Suprapubic skin (tissue), 4 donors: Measurements from ENCODE around the gene GSTO2.

Experiments used
- CTCF ChIP-seq, 2 donors: fragments of 200-600 bp in 1 of 2; fragments of 450-650 bp in 1 of 2; sonication (generic) in 1 of 2; IDR thresholded peaks; one replicate each; pipeline ENCODE4 v1.5.1; 2016 to 2019; ENCODE audit warnings: antibody characterized with exemption in 2 of 2, mild to moderate bottlenecking in 1 of 2, moderate library complexity in 1 of 2
- POLR2A ChIP-seq, 2 donors: fragments of 450-650 bp; IDR thresholded peaks; one replicate each; pipeline ENCODE4 v1.6.1; 2017; ENCODE audit warnings: antibody characterized with exemption in 2 of 2, mild to moderate bottlenecking in 2 of 2, moderate library complexity in 2 of 2
- POLR2AphosphoS5 ChIP-seq, 3 donors: sonication (generic); formaldehyde crosslinking; IDR thresholded peaks; one replicate each; pipeline ENCODE4 v1.6.1; 2017; ENCODE audit warnings: antibody characterized with exemption in 3 of 3

GRCh38 chr10:104297697-104298660 lies 29.0 kb downstream of the GSTO2 start:
- no peak for TF ChIP-seq POLR2A (IDR thresholded peaks at IDR 0.05)
- peak in 1 of 2 donors; percentile 36 for TF ChIP-seq CTCF (IDR thresholded peaks at IDR 0.05)
- no peak for TF ChIP-seq POLR2AphosphoS5 (IDR thresholded peaks at IDR 0.05)
